Myocyte (in vitro differentiated cells): Measurements from ENCODE around the gene MBNL1. TPM values are rescaled to one million over a fixed set of nuclear protein-coding genes. Genes with fewer than 3 reads are reported as not detected.
"Not testable (repeated sequence)": the region's sequence is repeated elsewhere in the genome, so short reads cannot be mapped to it uniquely, and the experiment has no call there.

Source experiments
- DNase-seq: peaks from one replicate; pipeline ENCODE4 v3.0.0-alpha.2; 2012; ENCODE audit warnings: low read depth
- total RNA-seq: library from RNA; depleted of rRNA; stranded (reverse); fragments of >200 nt; gene quantifications from 2 replicates; pipeline ENCODE4 v1.2.3, GENCODE V29; 2014

Gene MBNL1
- total RNA-seq, 1 donor from 2014 or later: 115 TPM

- no peak for DNase-seq
Measured at GRCh38 chr3:152317184-152317583, 48.5 kb downstream of the MBNL1 start.

- DNase-seq: no peak
Measured at GRCh38 chr3:152317956-152318355, 49.2 kb downstream of the MBNL1 start.

- no peak for DNase-seq
Measured at GRCh38 chr3:152318512-152318911, 49.8 kb downstream of the MBNL1 start.

- no peak for DNase-seq
Measured at GRCh38 chr3:152319256-152319655, 50.5 kb downstream of the MBNL1 start.

- no peak for DNase-seq
Measured at GRCh38 chr3:152319831-152320617, 51.3 kb downstream of the MBNL1 start.

GRCh38 chr3:152321200-152321954 lies 52.6 kb downstream of the MBNL1 start:
- no peak for DNase-seq

GRCh38 chr3:152321955-152322377 lies 53.2 kb downstream of the MBNL1 start:
- no peak for DNase-seq

- DNase-seq: no peak
Measured at GRCh38 chr3:152322756-152323155, 54.0 kb downstream of the MBNL1 start.

GRCh38 chr3:152323834-152324233 lies 55.1 kb downstream of the MBNL1 start:
- DNase-seq: no peak

- no peak for DNase-seq
Measured at GRCh38 chr3:152325136-152325535, 56.4 kb downstream of the MBNL1 start.

GRCh38 chr3:152327203-152327602 lies 58.5 kb downstream of the MBNL1 start:
- no peak for DNase-seq

- DNase-seq: peak; percentile 52
Measured at GRCh38 chr3:152328841-152329240, 60.1 kb downstream of the MBNL1 start.

- no peak for DNase-seq
Measured at GRCh38 chr3:152330559-152330958, 61.8 kb downstream of the MBNL1 start.

GRCh38 chr3:152331018-152331541 lies 62.4 kb downstream of the MBNL1 start:
- peak; percentile 31 for DNase-seq

- DNase-seq: no peak
Measured at GRCh38 chr3:152331998-152332397, 63.3 kb downstream of the MBNL1 start.

GRCh38 chr3:152333928-152334327 lies 65.2 kb downstream of the MBNL1 start:
- DNase-seq: no peak

GRCh38 chr3:152334761-152335160 lies 66.0 kb downstream of the MBNL1 start:
- no peak for DNase-seq

- no peak for DNase-seq
Measured at GRCh38 chr3:152335273-152335672, 66.5 kb downstream of the MBNL1 start.

- not testable (repeated sequence) for DNase-seq
Measured at GRCh38 chr3:152337337-152337736, 68.6 kb downstream of the MBNL1 start.

GRCh38 chr3:152338159-152338720 lies 69.5 kb downstream of the MBNL1 start:
- DNase-seq: peak; percentile 52

GRCh38 chr3:152339881-152340505 lies 71.3 kb downstream of the MBNL1 start:
- no peak for DNase-seq
